ENCODE data around the gene PRADC1. TPM values are rescaled to one million over a fixed set of nuclear protein-coding genes. Genes with fewer than 3 reads are reported as not detected.

Gene PRADC1
- polyA plus RNA-seq, 3 donors from 2014 or later, result 34.1 to 70.2 (median 62.6) TPM

DNA sequence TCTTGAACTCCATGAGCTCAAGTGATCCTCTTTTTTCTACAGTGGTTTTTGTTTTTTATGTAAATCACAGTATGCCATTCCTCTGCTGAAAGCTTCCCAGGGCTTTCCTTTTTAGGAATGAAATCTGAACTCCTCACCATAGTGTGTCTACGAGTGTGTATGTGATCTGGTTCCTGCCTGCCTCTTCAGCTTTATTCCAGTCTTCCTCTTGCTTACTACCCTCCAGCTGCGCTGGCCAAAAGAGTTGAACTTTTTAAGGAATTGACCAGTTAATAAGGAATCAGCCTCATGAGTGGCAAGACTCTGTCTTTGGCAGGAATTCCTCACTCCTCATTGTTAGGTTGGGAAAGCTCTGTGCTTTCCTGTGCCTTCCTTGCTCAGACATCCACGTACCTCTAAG, 5.1 kb upstream of the PRADC1 start:
- no peaks in the 10 kb centered on the region for H3K9me3 Mint-ChIP-seq
- H3K4me3 Mint-ChIP-seq, result no peak overlapping the region
- peaks cover 38 to 59% of the 10 kb centered on the region in 2 donors for H3K4me1 Mint-ChIP-seq
- no peak for DNase-seq
- peak overlapping the region in 2 of 6 donors; percentile 2 to 35 for H3K27ac Mint-ChIP-seq
- peaks cover 0 to 9% (median 2%) of the 10 kb centered on the region in 3 donors for H3K36me3 Mint-ChIP-seq
- H3K27me3 Mint-ChIP-seq (ENCODE audit: low read depth in 3 of 3), result peaks cover 2 to 8% (median 6%) of the 10 kb centered on the region in 3 donors

DNA sequence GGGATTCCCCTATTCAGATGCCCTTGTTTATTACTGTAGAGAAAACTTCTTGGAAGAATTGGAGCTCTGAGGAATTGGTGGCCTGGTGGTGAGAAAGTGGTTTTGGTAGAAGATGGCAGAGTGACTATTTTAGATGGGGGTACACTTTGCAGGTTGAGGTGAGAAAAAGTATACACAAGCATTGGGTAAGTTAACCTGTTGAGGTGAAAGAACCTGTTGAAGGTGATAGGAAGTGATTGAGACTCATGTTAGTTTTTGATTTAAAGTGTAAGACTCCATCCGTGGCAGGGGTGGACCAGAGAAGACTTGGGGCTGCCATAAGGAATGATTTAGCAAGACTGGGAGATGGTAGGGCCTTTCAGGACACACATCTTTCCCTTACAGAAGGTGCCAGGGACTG, 4.1 kb upstream of the PRADC1 start:
- Mint-ChIP-seq H3K36me3 (peaks cover 0 to 4% (median 0%) of the 10 kb centered on the region in 3 donors), H3K27me3 (ENCODE audit: low read depth in 3 of 3) (peaks cover 8 to 10% (median 8%) of the 10 kb centered on the region in 3 donors), H3K27ac (peak overlapping the region; percentile 1 to 77 (median 34)), H3K4me1 (peaks cover 43 to 63% of the 10 kb centered on the region in 2 donors), H3K4me3 (no peak overlapping the region), H3K9me3 (no peaks in the 10 kb centered on the region)
- no peak for DNase-seq

DNA sequence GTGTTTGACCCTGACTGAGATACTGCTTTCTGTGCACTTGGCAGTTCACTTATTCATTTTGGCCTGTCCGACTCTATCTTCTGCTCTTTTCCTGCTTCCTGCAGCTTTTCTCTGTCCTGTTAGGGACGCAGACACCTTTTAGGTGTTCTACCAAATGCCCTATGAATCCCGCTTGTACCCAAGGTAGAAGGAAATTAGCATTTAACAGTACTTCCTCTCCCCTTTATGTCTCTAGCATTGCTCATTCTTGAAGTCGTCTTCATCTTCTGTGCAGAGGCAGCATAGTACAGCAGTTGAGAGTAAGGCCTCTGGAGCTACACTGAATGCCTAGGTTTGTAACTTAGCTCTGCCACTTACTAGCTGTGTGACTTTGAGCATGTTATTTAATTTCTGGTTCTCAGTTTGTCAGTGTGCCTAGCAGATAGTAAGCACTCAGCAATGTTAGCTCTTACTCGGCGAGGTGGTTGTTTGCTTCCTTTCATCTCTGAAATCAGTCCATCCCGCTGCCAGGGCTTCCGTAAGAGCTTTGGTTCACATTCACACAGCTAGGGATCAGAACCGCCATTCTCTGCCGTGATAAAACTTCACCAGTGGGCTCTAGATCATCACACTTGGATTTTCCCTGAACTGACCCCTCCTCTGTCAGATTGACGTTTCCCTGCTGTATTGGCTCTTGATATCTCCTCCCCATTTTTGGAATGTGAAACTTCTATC, 2.4 kb upstream of the PRADC1 start:
- Mint-ChIP-seq H3K4me3 (peak overlapping the region; percentile 94 to 99 (median 96)), H3K36me3 (no peaks in the 10 kb centered on the region), H3K4me1 (peaks cover 43 to 55% of the 10 kb centered on the region in 2 donors), H3K27ac (peak overlapping the region; percentile 85 to 97 (median 94)), H3K27me3 (ENCODE audit: low read depth in 3 of 3) (peaks cover 8 to 10% (median 8%) of the 10 kb centered on the region in 3 donors), H3K9me3 (no peaks in the 10 kb centered on the region)
- no peak for DNase-seq

DNA sequence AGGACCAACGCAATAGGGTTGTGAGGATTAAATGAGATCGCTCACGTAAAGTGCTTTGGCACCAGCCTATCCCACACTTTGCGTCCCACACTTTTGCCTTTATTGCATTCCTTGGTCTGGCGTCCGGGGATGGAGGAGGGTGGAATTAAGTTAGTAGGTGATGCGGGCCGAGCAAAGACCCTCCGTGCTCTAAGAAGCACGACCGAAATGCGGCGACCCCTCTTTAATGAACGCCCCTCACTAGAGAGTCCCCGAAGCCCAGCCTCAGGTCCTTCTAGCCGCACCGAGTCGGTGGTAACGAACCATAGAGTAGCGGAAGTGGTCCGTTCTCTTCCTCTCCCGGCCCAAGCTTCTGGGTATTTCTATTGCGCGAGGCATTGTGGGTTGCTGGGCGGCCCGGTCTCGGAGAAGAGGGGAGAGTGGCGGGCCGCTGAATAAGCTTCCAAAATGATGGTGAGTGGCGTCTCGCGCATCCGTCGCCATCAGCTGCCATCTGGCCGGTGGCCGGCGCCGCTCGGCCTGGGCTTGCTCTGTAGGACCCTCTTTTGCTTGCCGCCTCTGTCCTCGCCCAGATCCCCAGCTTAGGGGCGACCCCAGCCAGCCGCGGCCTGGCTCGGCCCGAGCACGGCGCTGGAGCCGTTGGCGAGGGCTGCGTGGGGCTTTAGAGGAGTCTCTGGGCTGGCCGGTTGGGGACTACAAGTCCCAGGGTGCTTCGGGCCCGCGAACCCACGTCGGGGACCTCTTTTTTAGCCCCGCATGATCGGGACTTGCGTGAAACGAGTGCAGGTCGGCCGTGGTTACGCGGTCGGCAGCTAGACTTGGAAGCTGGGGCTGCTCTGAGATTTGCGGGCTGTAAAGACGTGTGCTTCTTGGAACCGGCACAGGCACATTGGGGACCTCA, 1.1 kb upstream of the PRADC1 start, which contains the start of gene CCT7:
TSS of gene CCT7 (plus strand) at position 377 of the 901 bp plus-strand sequence. CDS start at position 448, 71 bp downstream.
- Mint-ChIP-seq H3K27ac (peak within 1 kb of the TSS; percentile 85 to 97 (median 94)), H3K36me3 (no peaks in the 10 kb centered on the region), H3K9me3 (no peaks in the 10 kb centered on the region), H3K27me3 (ENCODE audit: low read depth in 3 of 3) (peaks cover 8 to 10% (median 8%) of the 10 kb centered on the region in 3 donors), H3K4me1 (peaks cover 43 to 49% of the 10 kb centered on the region in 2 donors), H3K4me3 (peak within 1 kb of the TSS; percentile 94 to 99 (median 96))
- DNase-seq, result peak; percentile 87 to 89 (median 89)

DNA sequence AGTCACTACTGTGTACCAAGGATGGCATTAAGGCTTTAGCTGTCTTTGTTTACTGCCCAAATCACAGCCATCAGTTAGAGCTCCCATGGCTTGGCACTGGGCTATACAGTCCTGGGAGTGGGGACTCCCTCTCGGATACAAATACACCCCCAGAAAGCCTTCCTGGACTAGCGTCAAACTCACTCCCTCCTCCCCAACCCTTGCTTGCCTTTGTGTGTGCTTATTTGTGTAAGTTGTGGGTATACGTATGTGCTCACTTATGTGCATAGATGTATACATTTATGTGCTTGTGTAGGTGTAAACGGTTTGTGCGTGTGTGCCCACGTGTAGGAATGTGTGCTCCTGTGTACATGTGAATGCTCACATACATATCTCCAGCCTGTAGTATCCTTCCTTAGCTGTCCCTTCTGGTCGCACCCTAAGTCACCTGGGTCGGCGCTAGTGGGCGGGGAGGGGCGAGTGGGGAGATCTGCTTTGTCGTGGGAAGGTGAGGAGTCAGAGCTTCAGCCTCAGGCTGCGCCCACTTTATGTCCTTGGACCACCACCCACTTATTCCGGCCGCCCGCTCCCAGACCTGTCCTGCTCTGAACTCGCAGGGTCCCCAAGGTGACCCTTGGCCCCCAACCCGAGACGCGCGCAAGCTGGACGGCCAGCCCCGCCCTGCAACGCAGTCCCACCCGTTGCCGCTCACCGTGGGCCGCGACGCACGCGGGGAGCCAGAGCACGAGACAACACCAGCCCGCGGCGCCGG, 461 bp downstream of the PRADC1 start:
- Mint-ChIP-seq H3K27ac (peak overlapping the region; percentile 55 to 97 (median 93)), H3K27me3 (ENCODE audit: low read depth in 3 of 3) (peaks cover 8 to 10% (median 8%) of the 10 kb centered on the region in 3 donors), H3K4me3 (peak overlapping the region; percentile 94 to 99 (median 96)), H3K9me3 (no peaks in the 10 kb centered on the region), H3K36me3 (no peaks in the 10 kb centered on the region), H3K4me1 (peaks cover 37 to 38% of the 10 kb centered on the region in 2 donors)
- no peak for DNase-seq

DNA sequence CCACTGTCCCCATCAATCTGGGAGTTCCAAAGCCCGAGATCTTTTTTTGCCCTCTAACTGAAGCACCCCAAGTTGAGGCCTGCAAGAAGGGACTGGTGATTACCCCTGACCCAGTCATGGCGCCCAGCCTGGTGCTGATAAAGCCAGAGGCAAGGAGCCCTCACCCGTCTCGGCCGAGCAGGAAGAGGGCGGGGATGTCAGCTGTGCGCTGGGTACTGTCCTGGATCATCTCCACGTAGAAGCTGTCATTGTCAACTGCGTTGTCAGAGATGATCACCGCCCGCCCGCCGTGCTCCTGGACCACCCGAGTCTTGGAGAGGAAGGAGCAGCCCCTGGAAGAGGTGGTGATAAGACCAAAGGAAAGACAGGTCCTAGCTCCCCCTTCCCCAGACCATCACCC, 4.4 kb downstream of the PRADC1 start:
- Mint-ChIP-seq H3K4me3 (no peak overlapping the region), H3K27me3 (ENCODE audit: low read depth in 3 of 3) (peaks cover 3 to 8% (median 6%) of the 10 kb centered on the region in 3 donors), H3K36me3 (peaks cover 0 to 2% (median 0%) of the 10 kb centered on the region in 3 donors), H3K4me1 (peaks cover 6 to 7% of the 10 kb centered on the region in 2 donors), H3K27ac (no peak overlapping the region), H3K9me3 (no peaks in the 10 kb centered on the region)
- no peak for DNase-seq

DNA sequence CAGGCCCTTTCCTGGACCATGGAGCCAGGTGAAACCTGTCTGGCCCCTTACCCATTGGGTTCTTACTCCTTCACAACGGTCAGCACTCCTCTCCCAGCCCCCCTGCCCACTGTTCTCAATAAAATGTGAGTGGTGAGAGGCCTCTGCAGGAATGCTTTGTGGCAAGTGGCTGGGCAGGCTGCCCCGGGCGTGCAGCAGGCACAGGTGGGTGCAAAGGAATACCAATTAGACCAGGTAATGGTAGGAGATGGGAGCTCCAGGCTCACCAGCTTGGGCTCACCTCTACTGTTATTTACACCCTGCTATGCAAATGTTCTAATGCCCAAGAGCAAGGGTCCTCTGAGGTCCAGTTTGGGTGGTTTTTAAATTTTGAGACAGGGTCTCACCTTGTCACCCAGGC, 6.0 kb downstream of the PRADC1 start:
- no peaks in the 10 kb centered on the region for H3K4me1 Mint-ChIP-seq
- no peak overlapping the region for H3K27ac Mint-ChIP-seq
- H3K9me3 Mint-ChIP-seq, result no peaks in the 10 kb centered on the region
- no peak for DNase-seq
- H3K27me3 Mint-ChIP-seq (ENCODE audit: low read depth in 3 of 3), result no peaks in the 10 kb centered on the region
- H3K36me3 Mint-ChIP-seq, result peaks cover 0 to 8% (median 4%) of the 10 kb centered on the region in 3 donors
- no peak overlapping the region for H3K4me3 Mint-ChIP-seq

DNA sequence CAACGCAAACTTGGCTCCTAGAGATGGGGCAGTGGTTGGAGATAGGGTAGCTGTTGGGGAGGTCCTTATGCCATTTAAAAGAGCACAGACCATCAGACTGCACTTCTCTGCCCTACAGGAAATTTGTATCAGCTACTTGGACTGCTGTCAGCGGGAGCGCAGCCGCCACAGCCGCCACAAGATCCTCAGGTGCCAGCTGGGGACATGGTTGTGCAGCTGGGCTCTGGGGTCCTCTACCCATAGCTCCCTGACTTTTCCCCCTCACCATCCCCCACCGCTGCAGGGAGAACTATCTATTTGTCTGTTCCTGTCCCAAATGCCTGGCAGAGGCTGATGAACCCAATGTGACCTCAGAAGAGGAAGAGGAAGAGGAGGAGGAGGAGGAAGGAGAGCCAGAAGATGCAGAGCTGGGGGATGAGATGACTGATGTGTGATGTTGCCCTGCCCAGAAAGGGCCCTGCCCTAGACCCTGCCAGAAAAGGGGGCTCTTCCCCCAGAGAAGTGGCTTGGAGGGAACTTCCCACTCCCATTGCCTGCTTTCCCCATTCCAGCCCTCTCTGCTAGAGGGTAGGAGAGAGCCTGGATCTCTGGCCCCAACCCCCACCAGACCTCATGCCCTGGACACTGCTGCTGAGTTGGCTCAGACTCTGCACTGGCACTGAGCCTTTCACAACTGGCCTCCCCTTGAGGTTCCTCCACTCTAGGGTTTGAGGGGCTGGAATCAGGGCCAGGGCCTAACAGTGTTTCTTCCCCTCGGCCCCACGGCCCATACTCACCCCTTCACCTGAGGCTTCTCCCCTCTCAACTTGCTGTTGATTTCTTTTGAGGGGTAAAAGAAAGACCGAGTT, 7.3 kb downstream of the PRADC1 start:
- no peak for DNase-seq
- Mint-ChIP-seq H3K4me1 (no peaks in the 10 kb centered on the region), H3K4me3 (no peak overlapping the region), H3K27me3 (ENCODE audit: low read depth in 3 of 3) (no peaks in the 10 kb centered on the region), H3K36me3 (peaks cover 9 to 17% (median 14%) of the 10 kb centered on the region in 3 donors), H3K27ac (no peak overlapping the region), H3K9me3 (no peaks in the 10 kb centered on the region)

DNA sequence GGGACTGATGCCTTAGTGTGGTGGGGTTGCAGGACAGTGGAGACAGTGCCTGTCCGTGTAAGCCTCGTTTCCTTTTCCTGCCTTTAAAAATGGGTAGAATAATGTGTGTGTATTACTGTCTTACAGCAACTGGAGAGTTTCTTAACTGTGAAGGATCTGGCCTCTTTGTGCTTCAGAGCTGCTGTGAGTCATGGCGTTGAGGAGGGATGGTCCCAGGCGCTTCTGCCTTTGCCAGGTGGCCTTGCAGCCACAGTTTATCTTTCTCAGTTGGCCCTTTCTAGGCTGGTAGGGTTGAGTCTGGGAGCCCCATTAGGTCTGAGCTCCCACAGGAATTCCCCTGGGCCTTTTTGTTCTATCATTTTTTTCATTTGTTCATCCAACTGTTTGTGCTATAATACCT, 9.2 kb downstream of the PRADC1 start:
- Mint-ChIP-seq H3K4me1 (no peaks in the 10 kb centered on the region), H3K27ac (peak overlapping the region in 1 of 6 donors; percentile 57), H3K9me3 (no peaks in the 10 kb centered on the region), H3K4me3 (no peak overlapping the region), H3K27me3 (ENCODE audit: low read depth in 3 of 3) (no peaks in the 10 kb centered on the region), H3K36me3 (peaks cover 10 to 20% (median 14%) of the 10 kb centered on the region in 3 donors)
- DNase-seq, result no peak

DNA sequence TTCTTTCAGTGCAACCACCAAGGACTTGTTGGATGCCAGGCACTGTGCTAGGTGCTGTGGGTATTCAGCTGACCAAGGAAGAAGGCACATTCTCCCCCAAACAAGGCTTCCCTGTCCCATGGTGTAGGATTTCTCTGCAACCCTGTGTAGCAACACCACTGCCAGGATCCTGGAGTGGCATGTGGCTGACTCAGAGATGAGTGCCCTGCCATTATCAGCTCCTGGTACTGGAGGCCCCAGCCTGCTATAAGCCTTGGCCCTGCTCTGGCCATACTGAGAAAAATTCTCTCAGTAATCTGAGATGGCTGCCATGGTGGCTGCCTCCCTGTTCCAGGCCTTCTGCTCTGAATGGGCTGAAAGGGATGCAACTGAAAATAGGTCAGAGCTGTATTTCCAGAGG, 14.7 kb downstream of the PRADC1 start:
- no peak for DNase-seq
- H3K27ac Mint-ChIP-seq, result no peak overlapping the region
- no peaks in the 10 kb centered on the region for H3K9me3 Mint-ChIP-seq
- H3K4me1 Mint-ChIP-seq, result peaks cover 22 to 26% of the 10 kb centered on the region in 2 donors
- H3K4me3 Mint-ChIP-seq, result no peak overlapping the region
- H3K36me3 Mint-ChIP-seq, result peaks cover 10 to 20% (median 11%) of the 10 kb centered on the region in 3 donors
- H3K27me3 Mint-ChIP-seq (ENCODE audit: low read depth in 3 of 3), result no peaks in the 10 kb centered on the region

DNA sequence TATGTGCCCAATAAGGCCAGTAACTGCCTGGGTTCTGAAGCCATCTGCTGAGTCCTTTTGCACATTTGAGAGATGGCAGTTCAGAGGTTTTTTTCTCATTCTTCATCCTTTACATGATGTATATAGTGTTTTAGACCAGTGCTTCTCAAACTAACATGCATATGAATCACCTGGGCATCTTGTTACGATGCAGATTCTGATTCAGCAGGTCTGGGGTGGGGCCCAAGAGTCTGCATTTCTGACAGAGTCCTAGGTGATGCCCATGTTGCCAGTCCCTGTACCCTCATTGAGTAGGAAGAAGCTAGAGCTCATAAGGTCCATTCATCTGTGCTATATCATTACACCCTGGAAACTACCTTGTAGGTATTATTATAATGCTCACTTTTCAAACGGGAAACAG, 15.2 kb downstream of the PRADC1 start:
- H3K4me3 Mint-ChIP-seq, result no peak overlapping the region
- DNase-seq, result no peak
- no peaks in the 10 kb centered on the region for H3K27me3 Mint-ChIP-seq (ENCODE audit: low read depth in 3 of 3)
- no peak overlapping the region for H3K27ac Mint-ChIP-seq
- no peaks in the 10 kb centered on the region for H3K9me3 Mint-ChIP-seq
- peaks cover 25 to 31% of the 10 kb centered on the region in 2 donors for H3K4me1 Mint-ChIP-seq
- peaks cover 10 to 20% (median 11%) of the 10 kb centered on the region in 3 donors for H3K36me3 Mint-ChIP-seq

DNA sequence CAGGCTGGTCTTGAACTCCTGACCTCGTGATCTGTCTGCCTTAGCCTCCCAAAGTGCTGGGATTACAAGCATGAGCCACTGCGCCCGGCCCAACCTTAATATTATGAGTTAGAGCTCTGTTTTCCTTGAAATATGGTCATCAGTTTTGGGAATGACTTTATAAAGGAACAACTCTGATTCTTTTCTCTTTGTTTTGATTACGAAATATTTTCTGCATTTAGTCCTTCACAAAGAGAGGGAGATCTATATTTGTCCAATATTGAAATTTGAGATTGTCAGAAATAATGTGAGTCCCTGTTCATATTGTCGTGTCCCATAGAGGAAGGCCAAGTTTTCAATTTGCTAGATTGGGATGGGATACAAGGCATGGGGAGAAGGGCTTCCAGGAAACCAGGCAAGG, 15.9 kb downstream of the PRADC1 start:
- Mint-ChIP-seq H3K4me1 (peaks cover 28 to 36% of the 10 kb centered on the region in 2 donors), H3K27ac (no peak overlapping the region), H3K4me3 (no peak overlapping the region), H3K36me3 (peaks cover 7 to 17% (median 10%) of the 10 kb centered on the region in 3 donors), H3K27me3 (ENCODE audit: low read depth in 3 of 3) (no peaks in the 10 kb centered on the region), H3K9me3 (no peaks in the 10 kb centered on the region)
- DNase-seq, result no peak
